Measurements from ENCODE around the gene PNMA8B.

The PNMA8B gene

DNA sequence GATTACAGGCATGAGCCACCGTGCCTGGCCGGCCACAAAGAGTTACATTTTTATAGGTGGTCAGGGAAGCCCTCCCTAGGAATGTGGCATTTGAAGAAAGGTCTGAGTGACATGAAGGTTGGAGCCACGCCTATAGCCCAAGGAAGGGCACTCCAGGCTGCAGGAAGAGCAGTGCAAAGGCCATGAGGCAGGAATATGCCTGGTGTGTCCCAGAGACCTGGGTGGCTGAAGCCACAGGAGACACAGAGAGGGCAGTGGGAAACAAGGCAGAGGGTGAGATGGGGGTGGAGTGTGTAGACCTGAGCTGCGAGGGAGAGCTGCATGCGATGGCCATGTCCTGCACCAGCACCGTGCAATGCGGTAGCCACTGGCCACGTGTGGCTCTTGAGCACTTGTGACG lies 4.9 kb downstream of the PNMA8B start:
- Histone ChIP-seq H3K27ac (no peak overlapping the region), H3K4me3 (no peak overlapping the region)

DNA sequence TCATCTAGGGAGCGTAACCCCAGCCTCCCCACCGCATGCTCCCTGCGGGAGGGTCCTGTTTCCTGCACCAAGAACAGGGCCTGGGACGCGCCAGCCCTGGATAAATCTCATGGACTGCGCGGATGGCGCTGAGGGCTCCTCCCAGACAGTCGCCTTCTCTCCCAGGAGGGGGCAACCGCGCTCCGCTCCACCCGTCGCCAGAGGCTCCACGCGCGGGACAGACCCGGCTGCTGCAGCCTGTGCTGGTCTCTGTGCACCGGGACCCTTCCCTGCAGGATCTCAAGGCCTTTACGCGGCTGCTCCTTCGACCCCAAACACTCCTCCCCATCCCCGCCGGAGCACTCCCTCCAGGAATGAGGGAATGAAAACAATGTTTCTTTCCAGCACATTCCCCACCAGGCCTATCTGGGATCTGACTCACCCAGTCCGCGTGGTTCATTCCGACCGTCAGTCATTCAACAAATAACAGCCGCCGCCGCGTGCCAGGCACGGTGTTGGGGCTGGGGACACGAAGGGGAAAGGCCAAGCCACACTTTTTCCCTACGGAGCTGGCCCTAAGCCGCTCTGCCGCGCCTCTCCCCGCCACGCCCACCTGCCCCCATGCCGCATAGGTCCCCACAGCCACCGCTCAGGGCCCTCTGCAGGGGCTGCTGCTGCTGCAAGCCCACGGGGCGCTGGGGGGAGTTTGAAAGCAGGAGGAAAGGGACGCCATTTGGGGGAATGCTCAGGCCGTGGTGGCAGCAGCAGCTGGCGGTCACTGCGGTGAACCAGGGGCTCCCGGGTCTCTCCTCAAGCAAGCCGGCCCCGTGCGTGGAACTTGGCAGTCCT lies 6.0 kb downstream of the PNMA8B start:
- Histone ChIP-seq H3K27ac (peak overlapping the region in 1 of 21 experiments; percentile 35), H3K4me3 (peak overlapping the region in 1 of 7 experiments; percentile 5)

DNA sequence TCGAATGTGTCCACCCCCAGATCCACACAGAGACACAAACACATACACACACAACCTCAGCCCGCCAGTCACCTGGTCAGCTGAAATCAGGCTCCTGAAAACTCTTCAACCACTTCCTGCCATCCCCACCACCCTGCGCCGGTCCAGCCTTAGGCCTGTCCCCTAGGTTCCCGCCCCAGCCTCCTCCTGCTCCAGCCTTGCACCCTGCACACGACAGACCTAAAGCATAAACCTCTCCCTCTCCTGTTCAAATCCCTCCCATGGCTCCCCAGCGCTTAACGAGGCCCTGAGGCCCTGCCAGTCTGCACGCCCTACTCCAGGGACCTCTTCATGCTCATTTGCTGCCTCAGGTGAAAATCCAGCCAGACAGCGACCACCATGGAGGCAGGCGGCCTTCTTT lies 7.1 kb downstream of the PNMA8B start:
- Histone ChIP-seq H3K4me3 (no peak overlapping the region), H3K27ac (no peak overlapping the region)

DNA sequence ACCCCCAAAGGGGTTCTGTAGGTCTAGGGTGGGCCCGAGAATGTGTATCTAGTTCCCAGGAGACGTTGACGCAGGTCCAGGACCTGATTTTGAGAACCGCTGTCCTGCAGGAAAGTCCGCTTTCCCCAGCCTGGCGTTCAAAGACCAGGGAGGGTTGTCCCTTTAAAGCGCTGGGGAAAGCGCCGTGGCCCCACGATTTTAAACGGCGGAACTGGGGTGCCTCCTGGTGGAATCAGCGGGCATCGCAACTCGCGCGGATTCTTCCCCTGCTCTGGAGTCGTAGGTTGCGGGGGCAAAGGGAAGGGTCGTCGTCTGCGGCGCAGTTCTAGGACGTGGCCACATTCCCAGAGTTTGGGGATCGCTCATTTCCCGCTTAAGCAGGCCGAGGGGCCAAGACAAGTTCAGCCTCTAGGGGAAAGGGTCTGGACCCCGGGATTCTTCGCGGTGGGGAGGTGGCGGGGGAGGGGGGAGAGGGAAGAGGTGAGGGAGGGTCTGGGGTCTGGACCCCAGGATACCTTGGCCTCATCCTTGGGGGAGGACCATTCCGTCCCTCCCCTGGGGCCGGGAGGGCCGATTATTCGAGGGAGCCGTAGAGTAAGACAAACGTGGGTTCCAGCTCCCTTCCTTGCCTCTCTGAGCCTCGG lies 7.7 kb downstream of the PNMA8B start:
- Histone ChIP-seq H3K27ac (no peak overlapping the region), H3K4me3 (peak overlapping the region in 2 of 7 experiments; percentile 3 to 24)

DNA sequence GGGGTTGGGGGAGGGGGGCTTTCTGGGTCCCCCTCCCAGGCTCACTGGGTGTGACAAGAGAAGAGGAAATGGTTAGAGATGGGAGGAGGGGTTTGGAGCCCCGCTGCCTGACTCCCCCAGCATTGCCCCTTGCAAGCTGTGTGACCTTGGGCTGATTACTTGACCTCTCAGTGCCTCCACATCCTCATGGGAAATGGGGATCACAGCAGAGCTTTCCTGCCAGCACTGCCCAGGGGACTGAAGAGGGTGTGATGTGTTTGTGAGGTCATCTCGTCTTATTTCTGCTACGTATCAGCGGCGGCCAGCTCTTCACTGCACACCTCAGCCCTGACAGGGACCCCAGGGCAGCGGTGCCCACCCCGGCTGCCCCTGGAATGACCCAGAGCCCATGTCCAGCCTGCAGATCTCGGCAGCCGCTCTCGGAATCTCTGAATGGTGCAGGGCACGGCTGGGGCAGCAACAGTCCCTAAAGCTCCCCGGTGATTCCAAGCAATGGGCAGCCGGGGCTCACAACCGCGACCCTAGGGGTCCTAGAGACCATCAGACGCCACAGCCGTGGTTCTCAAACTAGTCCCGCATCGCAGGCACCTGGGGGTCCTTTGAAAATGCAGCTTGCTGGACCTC lies 8.4 kb downstream of the PNMA8B start:
- Histone ChIP-seq H3K4me3 (peak overlapping the region in 2 of 7 experiments; percentile 3 to 24), H3K27ac (no peak overlapping the region)

DNA sequence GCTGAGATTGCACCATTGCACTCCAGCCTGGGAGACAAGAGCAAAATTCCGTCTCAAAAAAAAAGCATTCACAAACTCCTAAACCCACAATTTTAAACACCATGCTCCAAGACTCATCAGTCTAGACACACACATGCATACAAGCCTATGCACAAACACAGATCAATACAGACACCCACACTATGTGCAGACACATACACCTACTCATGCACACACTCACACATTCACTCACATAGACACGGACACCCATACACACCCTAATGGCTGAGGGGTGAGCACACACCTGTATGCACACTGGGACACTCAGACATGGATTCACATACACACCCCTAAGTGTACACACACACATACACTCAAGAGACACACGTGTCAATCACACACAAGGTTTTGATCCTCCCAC lies 9.3 kb downstream of the PNMA8B start:
- H3K27ac ChIP-seq, result no peak overlapping the region
- H3K4me3 ChIP-seq, result no peak overlapping the region

DNA sequence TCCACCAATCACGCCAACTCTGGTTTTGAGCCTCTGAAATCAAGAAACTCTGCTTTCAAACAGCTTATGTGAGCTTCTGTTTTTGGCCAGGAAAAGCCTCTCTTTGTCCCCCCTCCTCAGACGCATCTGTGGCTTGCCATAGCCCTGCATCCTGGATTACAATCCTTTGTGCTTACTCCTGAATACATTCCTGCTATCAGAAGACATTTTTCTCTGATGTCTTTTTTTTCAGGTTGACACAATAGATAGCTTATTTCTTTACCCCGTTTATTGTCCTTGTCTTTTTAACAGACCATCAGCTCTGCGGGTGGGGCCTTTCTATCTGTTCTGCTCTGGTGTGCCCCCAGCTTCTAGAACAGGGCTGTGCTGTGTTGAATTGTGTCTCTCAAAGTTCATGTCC lies 11.0 kb downstream of the PNMA8B start:
- no peak overlapping the region for H3K4me3 ChIP-seq
- H3K27ac ChIP-seq, result no peak overlapping the region

DNA sequence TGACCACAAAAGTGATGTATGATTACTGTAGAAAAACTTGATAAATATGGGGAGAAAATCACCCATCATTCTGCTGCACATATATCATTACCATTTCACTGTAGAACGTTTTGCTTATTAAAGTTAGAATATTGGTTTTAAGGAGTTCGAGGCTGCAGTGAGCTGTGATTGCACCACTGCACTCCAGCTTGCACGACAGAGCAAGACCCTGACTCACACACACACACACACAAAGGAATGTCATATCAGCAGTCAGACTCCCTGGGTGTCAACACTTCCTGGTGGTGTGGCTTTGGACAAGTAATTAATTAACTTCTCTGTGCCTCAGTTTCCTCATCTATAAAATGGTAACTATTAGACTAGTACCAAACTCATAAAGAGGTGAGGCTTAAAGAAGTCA lies 13.0 kb downstream of the PNMA8B start:
- H3K4me3 ChIP-seq, result no peak overlapping the region
- H3K27ac ChIP-seq, result peak overlapping the region in 1 of 21 experiments; percentile 8

DNA sequence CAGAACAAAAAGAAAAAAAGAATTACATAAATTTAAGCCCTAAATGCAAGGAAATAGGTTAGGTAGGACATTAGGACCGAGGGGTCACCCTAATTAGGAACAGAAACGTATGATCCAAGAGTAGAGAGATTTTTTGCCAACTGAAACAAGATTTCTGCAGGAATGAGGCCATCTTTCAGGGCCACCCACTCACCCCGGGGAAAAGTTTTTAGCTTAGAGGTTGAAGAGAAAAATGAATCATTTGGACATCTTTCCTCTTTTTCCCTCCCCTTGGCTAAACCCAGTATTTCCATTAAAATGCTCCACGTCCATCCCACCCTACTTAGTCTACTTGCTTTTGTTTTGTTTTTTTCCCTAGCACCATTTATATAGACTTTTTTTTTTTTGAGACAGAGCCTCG lies 13.7 kb downstream of the PNMA8B start:
- peak overlapping the region in 7 of 21 experiments; percentile 34 to 67 (median 62) for H3K27ac ChIP-seq

DNA sequence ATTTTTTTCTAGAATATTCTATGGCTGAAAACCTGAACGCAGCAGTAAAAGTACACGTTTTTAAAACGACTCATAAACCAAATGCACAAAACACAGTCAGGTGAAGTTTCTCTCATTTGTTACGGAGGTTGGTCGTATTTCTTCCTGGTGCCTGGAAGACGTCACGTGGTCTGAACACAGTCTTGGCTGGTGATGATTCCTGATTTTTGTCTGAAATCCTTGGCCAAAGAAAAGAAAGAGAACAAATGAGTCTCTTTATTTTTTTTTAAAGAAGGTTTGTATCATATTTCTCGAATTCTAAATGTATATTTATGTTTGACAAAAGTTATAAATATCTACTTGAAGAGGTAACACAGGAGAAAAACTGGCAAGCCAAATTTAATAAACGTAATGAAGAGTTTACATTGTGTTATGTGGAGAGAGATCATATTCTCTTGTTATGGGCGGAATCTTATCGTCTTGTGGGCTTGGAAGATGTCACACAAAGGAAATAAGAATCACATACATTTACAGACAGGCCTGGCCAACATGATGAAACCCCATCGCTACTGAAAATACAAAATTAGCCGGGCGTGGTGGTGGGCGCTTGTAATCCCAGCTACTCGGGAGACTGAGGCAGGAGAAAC lies 14.3 kb downstream of the PNMA8B start:
- Histone ChIP-seq H3K27ac (peak overlapping the region in 9 of 21 experiments; percentile 34 to 67 (median 62)), H3K4me3 (no peak overlapping the region)

More for the DNA sequence above, 13.7 kb downstream of the PNMA8B start:
- H3K4me3 ChIP-seq, result no peak overlapping the region

DNA sequence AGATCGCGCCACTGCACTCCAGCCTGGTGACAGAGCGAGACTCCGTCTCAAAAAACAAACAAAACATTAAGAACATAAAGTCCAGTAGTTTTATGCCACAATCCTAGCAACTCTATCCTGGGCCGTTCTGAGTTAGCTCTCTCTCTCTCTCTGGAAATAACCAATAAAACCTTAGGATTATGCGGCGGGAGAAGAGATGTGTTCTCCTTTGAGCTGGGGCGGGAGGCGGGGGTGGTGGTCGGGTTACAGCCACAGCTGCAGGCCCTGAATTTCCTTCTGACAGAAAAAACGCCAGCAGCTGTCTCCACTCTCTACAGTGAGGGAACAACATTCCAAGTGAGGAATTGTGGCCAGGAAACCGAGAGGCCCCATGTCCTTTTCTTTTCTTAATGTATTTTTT lies 15.3 kb downstream of the PNMA8B start:
- peak overlapping the region in 8 of 21 experiments; percentile 4 to 67 (median 62) for H3K27ac ChIP-seq
- no peak overlapping the region for H3K4me3 ChIP-seq

DNA sequence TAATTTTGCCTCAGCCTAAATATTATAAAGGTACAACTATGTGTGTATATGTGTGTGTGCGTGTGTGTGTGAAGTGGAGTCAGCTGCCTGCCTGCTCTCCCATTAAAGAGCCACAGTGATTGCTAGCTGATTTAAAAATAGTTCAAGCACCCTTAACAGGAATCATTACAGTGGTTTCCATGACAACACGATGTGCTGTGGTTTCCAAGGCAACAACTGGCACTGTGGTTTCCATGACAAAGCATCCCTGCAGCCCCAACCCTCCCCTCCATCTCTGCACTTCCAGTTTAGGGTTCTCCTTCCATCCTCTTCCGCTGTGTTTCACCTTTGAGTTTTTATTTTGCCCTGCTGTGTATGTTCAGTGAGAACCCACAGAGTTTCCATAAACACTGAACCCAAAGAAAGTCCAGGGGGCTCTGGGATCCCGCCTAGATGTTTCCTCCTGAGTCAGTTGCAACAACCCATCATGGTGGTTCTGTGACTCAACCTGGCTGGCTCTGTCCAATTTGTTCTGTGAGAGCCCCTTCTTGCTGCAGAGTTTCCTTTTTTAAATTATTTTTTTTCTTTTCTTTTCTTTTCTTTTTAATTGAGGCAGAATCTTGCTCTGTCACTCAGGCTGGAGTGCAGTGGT lies 17.2 kb downstream of the PNMA8B start:
- H3K27ac ChIP-seq, result no peak overlapping the region

DNA sequence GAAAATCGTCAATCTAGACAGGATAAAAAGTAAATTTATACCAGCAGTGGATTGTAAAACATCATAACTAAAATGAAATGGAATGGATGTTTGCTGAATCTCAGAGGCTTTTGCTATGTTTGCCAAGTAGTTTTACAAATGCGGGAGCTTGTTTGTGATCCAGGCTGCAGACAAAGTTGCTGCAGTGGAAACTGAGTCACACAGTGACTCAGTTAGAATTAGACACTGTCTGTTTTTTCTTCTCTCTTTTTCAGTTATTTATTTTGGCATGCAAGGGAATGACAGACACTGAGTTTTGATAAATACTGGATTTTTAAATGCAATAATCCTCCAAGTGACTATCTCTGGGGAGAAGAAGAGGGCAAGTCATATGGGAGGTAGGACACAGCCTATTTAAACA lies 19.7 kb downstream of the PNMA8B start:
- Histone ChIP-seq H3K4me3 (no peak overlapping the region), H3K27ac (no peak overlapping the region)

More for the DNA sequence above, 17.2 kb downstream of the PNMA8B start:
- H3K4me3 ChIP-seq, result no peak overlapping the region

DNA sequence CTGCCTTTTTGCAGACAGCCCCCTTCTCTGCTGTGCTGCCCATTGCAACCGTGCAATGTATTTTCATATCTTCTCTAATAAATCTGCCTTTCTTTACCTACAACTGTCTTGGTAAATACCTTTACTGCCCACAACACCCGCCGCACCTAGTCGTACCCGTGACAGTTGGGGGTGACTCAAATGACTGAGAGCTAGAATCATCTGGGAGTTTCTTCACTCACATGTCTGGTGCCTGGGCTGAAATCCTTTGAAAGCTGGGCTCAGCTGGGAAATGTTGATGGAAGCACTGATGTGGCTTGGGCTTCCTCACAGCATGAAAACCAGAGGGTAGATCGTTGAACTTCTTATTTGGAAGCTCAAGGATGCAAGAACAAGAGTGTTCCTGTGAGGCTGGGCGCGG lies 21.5 kb downstream of the PNMA8B start:
- Histone ChIP-seq H3K27ac (no peak overlapping the region), H3K4me3 (no peak overlapping the region)

DNA sequence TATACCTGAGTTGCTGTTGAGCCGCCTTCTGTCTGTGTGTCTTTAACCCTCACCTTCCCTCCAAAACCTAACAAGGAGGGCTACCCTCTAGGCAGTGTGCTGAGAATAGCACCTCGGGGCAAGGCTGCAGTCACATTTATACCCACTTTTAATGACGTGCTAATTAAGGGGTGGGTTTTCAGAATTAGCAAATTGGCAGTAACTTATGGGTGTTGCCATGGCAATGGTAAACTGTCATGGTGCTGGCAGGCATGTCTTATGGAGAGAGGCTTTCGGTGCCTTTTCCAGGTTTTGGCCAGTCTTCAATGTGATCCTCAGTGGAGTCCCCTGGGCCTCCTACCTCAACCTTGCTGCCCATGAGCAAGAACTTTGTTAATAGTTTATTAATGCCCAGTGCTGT lies 23.1 kb downstream of the PNMA8B start:
- Histone ChIP-seq H3K27ac (no peak overlapping the region), H3K4me3 (no peak overlapping the region)

DNA sequence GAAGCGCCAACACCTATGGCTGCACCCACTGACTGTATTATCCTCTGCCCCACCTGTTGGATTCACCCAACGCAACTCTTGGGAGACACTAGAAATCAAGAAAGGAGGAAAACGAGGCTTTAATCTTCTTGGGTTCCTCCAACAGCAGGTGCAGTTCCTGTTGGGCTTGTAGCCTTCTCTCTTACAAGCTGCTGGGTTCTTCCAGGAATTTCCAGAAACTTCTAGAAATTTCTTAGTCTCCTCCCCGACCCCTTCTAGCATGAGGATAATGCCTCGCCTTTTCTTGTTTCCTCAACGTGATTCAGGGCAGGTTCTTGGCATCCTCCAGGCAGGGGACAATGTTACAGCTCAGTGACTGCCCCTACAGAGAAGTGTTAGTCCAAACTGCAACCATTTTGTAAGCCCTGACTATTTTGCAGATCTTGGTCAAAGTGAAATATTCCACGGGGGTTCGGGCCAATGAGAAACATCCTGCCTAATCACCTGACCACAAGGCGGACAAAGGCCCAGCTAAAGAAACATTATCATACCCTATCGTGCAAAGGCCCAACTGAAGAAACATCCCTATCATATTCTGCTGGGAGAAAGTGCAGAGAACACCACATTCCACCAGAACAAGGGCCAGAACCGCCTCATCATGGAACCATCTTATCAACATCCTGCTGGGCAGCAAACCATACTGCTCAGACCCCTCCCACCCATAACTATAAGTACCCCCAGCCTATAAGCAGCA lies 23.7 kb downstream of the PNMA8B start:
- Histone ChIP-seq H3K4me3 (peak overlapping the region in 4 of 7 experiments; percentile 13 to 41 (median 26)), H3K27ac (peak overlapping the region in 8 of 21 experiments; percentile 0 to 80 (median 64))

DNA sequence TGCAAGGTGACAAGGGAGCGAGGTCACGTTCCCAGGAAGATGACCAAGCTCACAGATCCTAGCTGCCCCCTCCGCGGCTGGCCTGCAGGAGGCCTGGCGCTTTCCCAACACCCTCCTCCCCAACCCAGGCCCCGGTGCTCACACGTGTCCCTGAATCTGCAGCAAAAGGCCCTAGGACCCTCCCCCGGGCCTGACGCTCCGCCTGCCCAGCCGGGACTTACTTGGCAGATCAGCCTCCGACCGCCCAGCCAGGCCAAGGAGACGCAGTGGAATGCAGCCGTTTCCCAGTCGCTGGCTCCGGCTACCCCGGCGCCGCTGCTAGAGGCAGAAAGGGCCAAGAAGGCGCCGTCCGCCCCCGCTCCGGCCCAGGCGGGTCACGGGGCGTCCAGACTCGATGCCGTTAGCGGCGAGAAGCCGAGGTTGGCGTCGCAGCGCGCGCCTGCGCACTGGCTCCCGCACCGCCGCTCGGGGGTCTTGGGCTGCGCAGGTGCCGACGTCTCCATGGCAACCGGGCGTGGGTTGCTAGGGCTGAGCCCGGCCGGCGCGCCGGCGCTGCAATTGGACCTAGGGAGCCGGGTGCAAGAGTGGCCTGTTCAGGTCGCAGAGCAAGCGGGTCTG lies 24.4 kb downstream of the PNMA8B start, which contains the start of gene PNMA8A:
Gene PNMA8A (minus strand): TSS at position 448 of the 618 bp plus-strand sequence. CDS start 528 bp downstream, outside the sequence.
- peak within 1 kb of the TSS in 12 of 21 experiments; percentile 0 to 80 (median 33) for H3K27ac ChIP-seq
- H3K4me3 ChIP-seq, result peak within 1 kb of the TSS in 5 of 7 experiments; percentile 13 to 41 (median 26)

DNA sequence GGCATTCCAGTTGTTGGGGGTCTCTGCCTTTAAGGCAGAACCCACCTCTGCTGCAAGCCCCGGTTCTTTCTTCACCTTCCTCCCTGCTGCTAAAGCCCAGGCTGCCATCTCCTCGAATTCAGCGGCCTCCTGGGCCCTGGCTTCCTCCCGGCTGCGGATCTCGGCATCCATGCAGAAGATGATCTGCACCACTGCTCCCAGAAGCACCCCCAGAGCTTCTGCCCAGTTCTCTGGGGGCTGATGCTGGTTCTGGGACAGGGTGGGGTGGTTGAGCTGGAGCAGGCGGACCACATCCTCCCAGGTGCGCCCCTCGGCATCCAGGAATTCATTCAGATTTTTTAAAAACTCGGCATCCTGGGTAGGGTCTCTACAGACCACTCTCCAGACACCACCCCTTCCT lies 25.3 kb downstream of the PNMA8B start:
- no peak overlapping the region for H3K4me3 ChIP-seq
- H3K27ac ChIP-seq, result peak overlapping the region in 1 of 21 experiments; percentile 0
